Epithelial cell of proximal tubule (primary cell): ENCODE data around the gene FATE1. TPM values are rescaled to one million over a fixed set of nuclear protein-coding genes. Genes with fewer than 3 reads are reported as not detected.

Experiments
- DNase-seq: peaks from one replicate; pipeline ENCODE4 v3.0.0-alpha.2; 2011; ENCODE audit warnings: low read depth
- H3K4me3 ChIP-seq: 2 replicates; pipeline ENCODE4 v1.5.1; 2011; ENCODE audit warnings: low read depth, mild to moderate bottlenecking, low read length
- total RNA-seq: library from RNA; depleted of rRNA; stranded (reverse); fragments of >200 nt; gene quantifications from 2 replicates; pipeline ENCODE4 v1.2.3, GENCODE V29; 2015
- TF ChIP-seq, protein P1 (sequence below): conservative IDR thresholded peaks from 2 replicates; pipeline ENCODE4 v1.5.1; 2012; ENCODE audit warnings: low read depth, mild to moderate bottlenecking, low read length

Gene FATE1
- total RNA-seq, 1 donor from 2014 or later = not detected

DNA sequence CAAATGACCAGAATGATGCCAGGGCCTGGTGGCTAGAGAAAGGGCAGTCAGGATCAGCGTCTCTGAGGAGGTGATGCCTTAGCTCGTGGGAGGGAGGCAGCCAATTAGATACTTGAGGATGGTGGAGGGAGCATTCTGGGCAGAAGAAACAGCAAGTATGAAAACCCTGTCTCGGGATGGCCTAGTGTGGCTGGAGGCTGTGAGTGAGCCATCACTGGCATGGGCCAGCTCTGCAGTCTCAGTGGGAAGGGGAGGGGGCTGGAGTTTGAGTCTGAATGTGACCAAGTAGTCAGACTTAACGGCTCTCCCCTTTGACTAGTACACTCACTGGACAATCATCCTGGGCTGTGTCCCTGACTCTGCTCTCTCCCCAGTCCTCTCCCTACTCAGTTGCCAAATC, 25.8 kb downstream of the FATE1 start:
- TF ChIP-seq, protein P1, sequence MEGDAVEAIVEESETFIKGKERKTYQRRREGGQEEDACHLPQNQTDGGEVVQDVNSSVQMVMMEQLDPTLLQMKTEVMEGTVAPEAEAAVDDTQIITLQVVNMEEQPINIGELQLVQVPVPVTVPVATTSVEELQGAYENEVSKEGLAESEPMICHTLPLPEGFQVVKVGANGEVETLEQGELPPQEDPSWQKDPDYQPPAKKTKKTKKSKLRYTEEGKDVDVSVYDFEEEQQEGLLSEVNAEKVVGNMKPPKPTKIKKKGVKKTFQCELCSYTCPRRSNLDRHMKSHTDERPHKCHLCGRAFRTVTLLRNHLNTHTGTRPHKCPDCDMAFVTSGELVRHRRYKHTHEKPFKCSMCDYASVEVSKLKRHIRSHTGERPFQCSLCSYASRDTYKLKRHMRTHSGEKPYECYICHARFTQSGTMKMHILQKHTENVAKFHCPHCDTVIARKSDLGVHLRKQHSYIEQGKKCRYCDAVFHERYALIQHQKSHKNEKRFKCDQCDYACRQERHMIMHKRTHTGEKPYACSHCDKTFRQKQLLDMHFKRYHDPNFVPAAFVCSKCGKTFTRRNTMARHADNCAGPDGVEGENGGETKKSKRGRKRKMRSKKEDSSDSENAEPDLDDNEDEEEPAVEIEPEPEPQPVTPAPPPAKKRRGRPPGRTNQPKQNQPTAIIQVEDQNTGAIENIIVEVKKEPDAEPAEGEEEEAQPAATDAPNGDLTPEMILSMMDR = no peak
- DNase-seq = no peak
- no peak overlapping the region for H3K4me3 ChIP-seq

GRCh38 chrX:151742311-151742710, 26.5 kb downstream of the FATE1 start:
- DNase-seq = no peak
- TF ChIP-seq, protein P1 = no peak
- H3K4me3 ChIP-seq = no peak overlapping the region

GRCh38 chrX:151743651-151744470, 28.0 kb downstream of the FATE1 start:
- TF ChIP-seq, protein P1 = no peak
- DNase-seq = no peak
- no peak overlapping the region for H3K4me3 ChIP-seq

- no peak overlapping the region for H3K4me3 ChIP-seq
- no peak for DNase-seq
- TF ChIP-seq, protein P1 = no peak
Measured at GRCh38 chrX:151745651-151746050, 29.8 kb downstream of the FATE1 start.

- no peak overlapping the region for H3K4me3 ChIP-seq
- TF ChIP-seq, protein P1 = no peak
- DNase-seq = no peak
Measured at GRCh38 chrX:151746502-151746901, 30.7 kb downstream of the FATE1 start.

GRCh38 chrX:151750511-151750910, 34.7 kb downstream of the FATE1 start:
- DNase-seq = no peak
- H3K4me3 ChIP-seq = no peak overlapping the region
- TF ChIP-seq, protein P1 = no peak

DNA sequence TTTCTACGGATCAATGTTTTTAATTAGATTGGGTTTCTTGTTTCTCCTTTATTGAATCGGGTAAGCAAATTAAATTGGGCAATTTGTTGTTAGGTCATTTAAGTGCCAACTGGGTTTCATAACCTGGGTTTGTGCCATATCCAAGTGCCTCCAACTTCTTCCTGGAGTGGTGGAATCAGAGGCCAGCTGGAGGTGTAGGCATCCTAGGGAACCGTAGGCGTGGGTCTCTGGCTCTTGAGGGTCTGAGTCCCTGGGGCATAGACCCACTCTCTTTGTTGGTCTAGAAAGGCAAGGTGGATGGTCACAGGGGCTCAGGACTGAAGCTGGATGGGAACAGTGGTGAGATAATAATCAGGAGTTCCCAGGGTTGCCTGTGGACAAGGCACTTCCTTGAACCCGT, 37.0 kb downstream of the FATE1 start:
- TF ChIP-seq, protein P1 = no peak
- DNase-seq = no peak
- no peak overlapping the region for H3K4me3 ChIP-seq
